T-helper 1 cell treated with Interleukin-12 subunit alpha and Interleukin-12 subunit beta and Interleukin-4 antibody, amounts not matched to agents 30 μg/mL and 1 μg/mL, for 36 hours (primary cell): ENCODE measurements around the gene CD320.
A peak's percentile ranks its signal among the peaks of the same experiment; 100 is the strongest.

Source experiments
- H3K27ac Mint-ChIP-seq: one replicate; pipeline ENCODE4 v1.8.0; 2021; ENCODE audit warnings: mild to moderate bottlenecking, mixed read lengths
- H3K27me3 Mint-ChIP-seq: one replicate; pipeline ENCODE4 v1.8.0; 2021; ENCODE audit warnings: low read depth, mixed read lengths
- H3K36me3 Mint-ChIP-seq: one replicate; pipeline ENCODE4 v1.8.0; 2021; ENCODE audit warnings: low read depth, mixed read lengths
- H3K4me1 Mint-ChIP-seq: one replicate; pipeline ENCODE4 v1.8.0; 2021; ENCODE audit warnings: low read depth, mixed read lengths
- H3K4me3 Mint-ChIP-seq: one replicate; pipeline ENCODE4 v1.8.0; 2021; ENCODE audit warnings: mild to moderate bottlenecking, moderate library complexity, mixed read lengths
- H3K9me3 Mint-ChIP-seq: one replicate; pipeline ENCODE4 v1.8.0; 2021; ENCODE audit warnings: mixed read lengths

Gene CD320

DNA sequence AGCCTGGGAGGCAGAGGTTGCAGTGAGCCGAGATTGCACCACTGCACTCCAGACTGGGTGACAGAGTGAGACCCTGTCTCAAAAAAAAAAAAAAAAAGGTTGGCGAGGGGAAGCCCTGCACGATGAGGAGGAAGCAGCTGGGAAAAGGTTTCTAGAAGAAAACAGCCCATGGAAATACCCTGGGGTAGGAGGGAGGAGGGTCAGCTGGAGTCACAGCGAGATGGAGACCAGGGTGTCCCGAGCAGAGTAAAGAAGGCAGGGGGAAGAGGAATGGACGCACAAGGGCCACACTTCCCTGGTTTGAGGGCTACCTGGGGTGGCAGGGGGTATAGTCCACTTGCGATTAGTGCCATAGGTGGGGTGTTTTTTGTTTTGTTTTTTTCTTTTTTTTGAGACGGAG is 28.5 kb upstream of the CD320 start:
- Mint-ChIP-seq H3K4me1 (peaks cover 2% of the 10 kb centered on the region), H3K36me3 (no peaks in the 10 kb centered on the region), H3K27ac (no peak overlapping the region), H3K4me3 (no peak overlapping the region), H3K27me3 (peaks cover 50% of the 10 kb centered on the region), H3K9me3 (no peaks in the 10 kb centered on the region)

DNA sequence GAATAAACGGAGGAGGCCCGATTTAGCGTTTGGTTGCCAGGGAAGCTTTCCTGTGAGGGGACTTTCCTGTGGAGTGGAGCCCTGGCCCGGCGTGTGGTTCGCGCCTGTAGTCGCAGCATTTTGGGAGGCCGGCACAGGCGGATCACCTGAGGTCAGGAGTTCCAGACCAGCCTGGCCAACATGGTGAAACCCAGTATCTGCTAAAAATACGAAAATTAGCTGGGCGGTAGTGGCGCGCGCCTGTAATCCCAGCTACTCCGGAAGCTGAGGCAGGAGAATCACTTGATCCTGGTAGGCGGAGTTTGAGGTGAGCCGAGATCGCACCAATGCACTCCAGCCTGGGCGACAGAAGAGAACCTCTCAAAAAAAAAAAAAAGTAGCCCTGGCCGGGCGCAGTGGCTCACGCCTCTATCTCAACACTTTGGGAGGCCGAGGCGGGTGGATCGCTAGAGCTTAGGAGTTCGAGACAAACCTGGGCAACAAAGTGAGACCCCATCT is 28.0 kb upstream of the CD320 start:
- Mint-ChIP-seq H3K27me3 (peaks cover 46% of the 10 kb centered on the region), H3K4me3 (peak overlapping the region; percentile 34), H3K4me1 (peaks cover 2% of the 10 kb centered on the region), H3K9me3 (no peaks in the 10 kb centered on the region), H3K36me3 (no peaks in the 10 kb centered on the region), H3K27ac (peak overlapping the region; percentile 68)

GRCh38 chr19:8335343-8336071 is 27.3 kb upstream of the CD320 start:
- H3K36me3 Mint-ChIP-seq = no peaks in the 10 kb centered on the region
- peak overlapping the region; percentile 34 for H3K4me3 Mint-ChIP-seq
- H3K27ac Mint-ChIP-seq = peak overlapping the region; percentile 68
- H3K9me3 Mint-ChIP-seq = no peaks in the 10 kb centered on the region
- peaks cover 40% of the 10 kb centered on the region for H3K27me3 Mint-ChIP-seq
- peaks cover 2% of the 10 kb centered on the region for H3K4me1 Mint-ChIP-seq

GRCh38 chr19:8334458-8335342 is 26.5 kb upstream of the CD320 start:
- H3K4me1 Mint-ChIP-seq = peaks cover 2% of the 10 kb centered on the region
- H3K4me3 Mint-ChIP-seq = no peak overlapping the region
- H3K9me3 Mint-ChIP-seq = no peaks in the 10 kb centered on the region
- no peaks in the 10 kb centered on the region for H3K36me3 Mint-ChIP-seq
- peaks cover 37% of the 10 kb centered on the region for H3K27me3 Mint-ChIP-seq
- no peak overlapping the region for H3K27ac Mint-ChIP-seq

GRCh38 chr19:8333767-8334457 is 25.8 kb upstream of the CD320 start:
- H3K9me3 Mint-ChIP-seq = no peaks in the 10 kb centered on the region
- H3K4me1 Mint-ChIP-seq = peaks cover 2% of the 10 kb centered on the region
- peaks cover 33% of the 10 kb centered on the region for H3K27me3 Mint-ChIP-seq
- no peaks in the 10 kb centered on the region for H3K36me3 Mint-ChIP-seq
- no peak overlapping the region for H3K27ac Mint-ChIP-seq
- H3K4me3 Mint-ChIP-seq = no peak overlapping the region

- no peaks in the 10 kb centered on the region for H3K9me3 Mint-ChIP-seq
These were observed 25.0 kb upstream of the CD320 start for GRCh38 chr19:8332976-8333766.

DNA sequence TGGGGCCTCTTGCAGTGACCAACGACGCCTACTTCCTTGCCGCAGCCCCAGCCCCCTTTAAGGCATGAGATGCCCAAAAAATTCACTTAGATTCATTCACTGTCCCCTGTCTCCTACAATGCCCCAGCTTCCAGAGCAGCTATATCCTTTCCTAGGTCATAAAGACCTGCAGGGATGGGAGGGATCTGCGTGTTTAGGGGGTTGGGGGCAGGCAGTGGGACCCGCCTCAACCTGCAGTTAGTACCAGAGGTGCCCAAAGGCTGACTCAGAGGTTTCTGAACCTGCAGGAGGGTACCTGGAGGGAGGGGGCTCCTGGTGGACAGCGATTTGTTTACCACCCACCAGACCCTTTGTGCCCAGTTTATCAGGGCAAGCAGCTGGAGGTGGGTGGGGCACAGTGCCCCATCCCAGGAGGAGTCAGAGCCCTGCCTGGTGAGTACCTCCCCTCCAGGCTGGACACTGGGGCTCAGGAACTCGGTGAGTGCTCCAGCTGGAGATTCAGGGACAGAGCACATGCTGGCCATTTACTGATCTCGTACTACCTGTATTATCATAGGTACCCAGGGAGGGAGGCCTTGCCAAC is 23.2 kb upstream of the CD320 start:
- no peak overlapping the region for H3K4me3 Mint-ChIP-seq
- peaks cover 2% of the 10 kb centered on the region for H3K4me1 Mint-ChIP-seq
- H3K9me3 Mint-ChIP-seq = no peaks in the 10 kb centered on the region
- no peaks in the 10 kb centered on the region for H3K36me3 Mint-ChIP-seq
- H3K27me3 Mint-ChIP-seq = peaks cover 30% of the 10 kb centered on the region
- H3K27ac Mint-ChIP-seq = no peak overlapping the region

More at GRCh38 chr19:8332976-8333766, 25.0 kb upstream of the CD320 start:
- Mint-ChIP-seq H3K4me3 (no peak overlapping the region), H3K4me1 (peaks cover 2% of the 10 kb centered on the region), H3K27me3 (peaks cover 34% of the 10 kb centered on the region), H3K36me3 (no peaks in the 10 kb centered on the region), H3K27ac (no peak overlapping the region)

GRCh38 chr19:8329996-8330395 is 21.8 kb upstream of the CD320 start:
- Mint-ChIP-seq H3K36me3 (no peaks in the 10 kb centered on the region), H3K9me3 (no peaks in the 10 kb centered on the region), H3K4me1 (no peaks in the 10 kb centered on the region), H3K4me3 (no peak overlapping the region), H3K27me3 (peaks cover 22% of the 10 kb centered on the region), H3K27ac (no peak overlapping the region)

DNA sequence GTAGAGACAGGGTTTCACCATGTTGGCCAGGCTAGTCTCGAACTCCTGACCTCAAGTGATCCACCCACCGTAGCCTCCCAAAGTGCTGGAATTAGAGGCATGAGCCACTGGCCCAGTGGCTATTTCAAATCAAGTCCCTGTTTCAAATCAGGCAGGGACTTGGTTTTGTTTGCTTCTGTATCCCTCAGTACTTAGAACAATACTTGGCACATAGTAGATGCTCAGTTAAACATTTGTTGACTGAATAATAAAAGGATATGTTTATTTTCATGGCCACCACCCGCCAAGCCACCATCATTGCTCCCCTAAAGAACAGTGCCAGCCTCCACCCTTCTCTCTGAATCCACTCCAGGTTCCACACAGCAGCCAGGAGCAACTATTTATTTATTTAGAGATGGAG is 17.3 kb upstream of the CD320 start:
- H3K4me3 Mint-ChIP-seq = no peak overlapping the region
- peaks cover 16% of the 10 kb centered on the region for H3K4me1 Mint-ChIP-seq
- H3K27me3 Mint-ChIP-seq = peaks cover 18% of the 10 kb centered on the region
- peaks cover 19% of the 10 kb centered on the region for H3K36me3 Mint-ChIP-seq
- no peaks in the 10 kb centered on the region for H3K9me3 Mint-ChIP-seq
- H3K27ac Mint-ChIP-seq = no peak overlapping the region

GRCh38 chr19:8324186-8325050 is 16.3 kb upstream of the CD320 start:
- no peak overlapping the region for H3K27ac Mint-ChIP-seq
- H3K4me3 Mint-ChIP-seq = no peak overlapping the region
- no peaks in the 10 kb centered on the region for H3K9me3 Mint-ChIP-seq
- H3K27me3 Mint-ChIP-seq = peaks cover 14% of the 10 kb centered on the region
- H3K4me1 Mint-ChIP-seq = peaks cover 25% of the 10 kb centered on the region
- H3K36me3 Mint-ChIP-seq = peaks cover 21% of the 10 kb centered on the region

- Mint-ChIP-seq H3K4me1 (peaks cover 25% of the 10 kb centered on the region), H3K9me3 (no peaks in the 10 kb centered on the region), H3K36me3 (peaks cover 21% of the 10 kb centered on the region), H3K4me3 (no peak overlapping the region), H3K27me3 (peaks cover 14% of the 10 kb centered on the region), H3K27ac (no peak overlapping the region)
These were observed 15.6 kb upstream of the CD320 start for GRCh38 chr19:8323781-8324185.

- Mint-ChIP-seq H3K36me3 (peaks cover 21% of the 10 kb centered on the region), H3K9me3 (no peaks in the 10 kb centered on the region), H3K27ac (no peak overlapping the region), H3K4me1 (peaks cover 25% of the 10 kb centered on the region), H3K4me3 (peak overlapping the region; percentile 100), H3K27me3 (peaks cover 4% of the 10 kb centered on the region)
These were observed 14.5 kb upstream of the CD320 start for GRCh38 chr19:8322638-8322997.
